K562 (cell line): ENCODE measurements around the gene SLC33A1. TPM values are rescaled to one million over a fixed set of nuclear protein-coding genes. Genes with fewer than 3 reads are reported as not detected.

Experiments used
- BMI1 ChIP-seq: fragments of 150-350 bp; IDR thresholded peaks from 2 replicates; pipeline ENCODE4 v1.6.1; 2014; ENCODE audit warnings: low read length
- ELF2 ChIP-seq: fragments of 250-450 bp; sonication (Bioruptor Pico); IDR thresholded peaks from 2 replicates; pipeline ENCODE4 v1.5.0; 2021; ENCODE audit warnings: mild to moderate bottlenecking
- IRF2 ChIP-seq: sonication (generic); formaldehyde crosslinking; IDR thresholded peaks from 2 replicates; pipeline ENCODE4 v1.8.1; 2022; ENCODE audit warnings: mild to moderate bottlenecking, missing genetic modification reagents
- KAT8 ChIP-seq: fragments of 450-650 bp; IDR thresholded peaks from 2 replicates; pipeline ENCODE4 v1.6.1; 2016; ENCODE audit warnings: low read depth, mild to moderate bottlenecking
- KDM5B ChIP-seq: fragments of 200-600 bp; sonication (generic); IDR thresholded peaks from 2 replicates; pipeline ENCODE4 v1.6.1; 2012; ENCODE audit warnings: low read depth, mild to moderate bottlenecking, moderate library complexity, low read length, control low read depth, inconsistent platforms; ENCODE audit not compliant: insufficient replicate concordance
- KLF16 ChIP-seq: IDR thresholded peaks from 2 replicates; pipeline ENCODE4 v1.6.1; 2016; ENCODE audit warnings: antibody characterized with exemption
- LCOR ChIP-seq: sonication (generic); formaldehyde crosslinking; IDR thresholded peaks from 2 replicates; pipeline ENCODE4 v1.8.0; 2022; ENCODE audit warnings: mild to moderate bottlenecking, missing genetic modification reagents
- SMC3 ChIP-seq: conservative IDR thresholded peaks from 2 replicates; pipeline ENCODE4 v1.6.1; 2011; ENCODE audit warnings: low read depth, low read length, improper control_type of control experiment; ENCODE audit not compliant: insufficient read depth
- SNRNP70 ChIP-seq: fragments of 200-400 bp; formaldehyde crosslinking; optimal IDR thresholded peaks from 2 replicates; pipeline ENCODE3; 2017; ENCODE audit warnings: low read depth, low read length
- WHSC1 ChIP-seq: IDR thresholded peaks from one replicate; pipeline ENCODE4 v1.6.1; 2012; ENCODE audit warnings: low read length, control low read depth, inconsistent platforms
- ZNF316 ChIP-seq: fragments of 450-650 bp; IDR thresholded peaks from 2 replicates; pipeline ENCODE4 v1.6.1; 2016
- ZNF778 ChIP-seq: fragments of 450-650 bp; formaldehyde crosslinking; IDR thresholded peaks from 2 replicates; pipeline ENCODE4 v1.4.0; 2020; ENCODE audit warnings: mild to moderate bottlenecking, moderate library complexity
- polyA plus RNA-seq, 8 experiments: library from polyadenylated mRNA; depleted of rRNA in 4 of 8; stranded (reverse) in 5 of 8; unstranded in 3 of 8; fragments of >200 nt; fragmentation: Nextera tagmentation in 2 of 8; fragmentation: Illumina TruSeq in 1 of 8; extraction: Ambion mirVana in 2 of 8; extraction: Trizol in 1 of 8; gene quantifications; 2 replicates each; pipeline versions ENCODE4 v1.2.1 to v1.2.3, GENCODE V29; 2011 to 2014; ENCODE audit warnings: inconsistent platforms in 1 of 8, missing spikeins in 1 of 8
- total RNA-seq, 7 experiments: library from RNA; depleted of rRNA in 6 of 7; stranded (reverse); fragments of >200 nt in 6 of 7; fragmentation: Illumina TruSeq in 2 of 7; extraction: Trizol in 2 of 7; gene quantifications; 2 replicates each; pipeline versions ENCODE4 v1.2.1 to v1.2.3, GENCODE V29; 2011 to 2021; ENCODE audit warnings: low replicate concordance in 1 of 7
- TF ChIP-seq, protein P1 (sequence below), 2 experiments: IDR thresholded peaks in 1 of 2; conservative IDR thresholded peaks in 1 of 2; 2 replicates each; pipeline ENCODE4 v1.6.1; 2016; ENCODE audit warnings: low read depth in 2 of 2, mild to moderate bottlenecking in 1 of 2, missing compliant biosample characterization in 1 of 2, missing genetic modification characterization in 1 of 2, moderate library complexity in 1 of 2
- TF ChIP-seq, protein P2 (sequence below): fragments of 250-450 bp; sonication (Bioruptor Pico); IDR thresholded peaks from 2 replicates; pipeline ENCODE4 v1.4.0; 2020; ENCODE audit warnings: mild to moderate bottlenecking
- TF ChIP-seq, protein P3 (sequence below): fragments of 250-450 bp; sonication (Bioruptor Pico); IDR thresholded peaks from 2 replicates; pipeline ENCODE4 v1.8.0; 2021; ENCODE audit warnings: moderate library complexity, mild to moderate bottlenecking, inconsistent platforms
- TF ChIP-seq, protein P4 (sequence below): fragments of 450-650 bp; conservative IDR thresholded peaks from 2 replicates; pipeline ENCODE4 v1.6.1; 2016; ENCODE audit warnings: missing genetic modification characterization, low read depth, mild to moderate bottlenecking, missing compliant biosample characterization, moderate library complexity
- TF ChIP-seq, protein P5 (sequence below): sonication (generic); formaldehyde crosslinking; IDR thresholded peaks from 2 replicates; pipeline ENCODE4 v1.8.0; 2022; ENCODE audit warnings: missing genetic modification reagents, mild to moderate bottlenecking, borderline replicate concordance
- TF ChIP-seq, protein P6 (sequence below): sonication (generic); formaldehyde crosslinking; IDR thresholded peaks from 2 replicates; pipeline ENCODE4 v1.8.1; 2022; ENCODE audit warnings: missing genetic modification reagents

Gene SLC33A1
- total and polyA plus RNA-seq, 9 of the 15 experiments (the other 6 are each of a cell fraction or from before 2014, with no cell fraction given): 6.2 to 26.8 (median 19.6) TPM

DNA sequence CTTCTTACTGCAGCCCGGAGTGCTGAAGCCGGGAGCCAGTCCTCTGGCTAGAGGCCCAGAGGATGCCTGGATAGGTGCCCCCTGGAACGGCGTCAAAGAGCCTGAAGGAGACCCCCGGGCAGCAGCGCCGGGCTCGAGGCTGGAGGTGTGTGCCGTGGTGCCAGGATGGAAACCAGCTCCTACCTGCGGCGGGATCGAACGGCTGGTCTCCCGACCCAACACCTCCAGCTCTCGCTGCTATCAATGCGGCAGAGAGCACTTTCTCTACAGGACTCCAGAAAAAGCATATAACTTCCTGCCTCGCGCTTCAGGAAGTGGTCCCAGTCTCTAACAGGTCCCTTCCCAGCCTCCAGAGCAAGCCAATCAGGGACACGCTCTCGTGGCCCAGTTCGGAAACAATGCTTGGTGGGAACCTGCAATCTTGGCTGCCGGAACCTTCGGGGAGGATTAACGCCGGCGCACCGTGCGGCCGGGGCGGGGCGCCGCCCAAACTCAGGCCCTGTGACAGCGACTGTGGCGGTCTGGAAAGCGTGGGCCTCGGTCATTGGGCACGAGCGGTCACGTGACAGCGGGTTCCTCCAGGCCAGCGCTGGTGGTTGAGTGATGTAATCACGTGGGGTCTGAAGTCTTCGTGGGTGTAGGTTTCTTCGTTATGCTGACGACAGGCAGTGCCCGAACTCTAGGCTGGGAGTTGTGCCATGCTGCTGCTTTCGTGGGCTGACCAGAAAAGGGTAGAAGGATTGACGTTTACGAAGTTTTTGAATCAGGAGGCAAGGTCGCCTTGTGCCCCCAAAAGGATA, at the start of gene SLC33A1 (continued):
- TF ChIP-seq, protein P1, sequence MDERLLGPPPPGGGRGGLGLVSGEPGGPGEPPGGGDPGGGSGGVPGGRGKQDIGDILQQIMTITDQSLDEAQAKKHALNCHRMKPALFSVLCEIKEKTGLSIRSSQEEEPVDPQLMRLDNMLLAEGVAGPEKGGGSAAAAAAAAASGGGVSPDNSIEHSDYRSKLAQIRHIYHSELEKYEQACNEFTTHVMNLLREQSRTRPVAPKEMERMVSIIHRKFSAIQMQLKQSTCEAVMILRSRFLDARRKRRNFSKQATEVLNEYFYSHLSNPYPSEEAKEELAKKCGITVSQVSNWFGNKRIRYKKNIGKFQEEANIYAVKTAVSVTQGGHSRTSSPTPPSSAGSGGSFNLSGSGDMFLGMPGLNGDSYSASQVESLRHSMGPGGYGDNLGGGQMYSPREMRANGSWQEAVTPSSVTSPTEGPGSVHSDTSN (CRISPR knock-in tag; IDR thresholded peaks at IDR 0.05; ENCODE audit: low read depth): no peak
- TF ChIP-seq, protein P1 (tag; conservative IDR thresholded peaks at IDR 0.05; ENCODE audit: low read depth): peak; percentile 77
- no peak for TF ChIP-seq SMC3
- TF ChIP-seq KDM5B: peak; percentile 91
- TF ChIP-seq, protein P2, sequence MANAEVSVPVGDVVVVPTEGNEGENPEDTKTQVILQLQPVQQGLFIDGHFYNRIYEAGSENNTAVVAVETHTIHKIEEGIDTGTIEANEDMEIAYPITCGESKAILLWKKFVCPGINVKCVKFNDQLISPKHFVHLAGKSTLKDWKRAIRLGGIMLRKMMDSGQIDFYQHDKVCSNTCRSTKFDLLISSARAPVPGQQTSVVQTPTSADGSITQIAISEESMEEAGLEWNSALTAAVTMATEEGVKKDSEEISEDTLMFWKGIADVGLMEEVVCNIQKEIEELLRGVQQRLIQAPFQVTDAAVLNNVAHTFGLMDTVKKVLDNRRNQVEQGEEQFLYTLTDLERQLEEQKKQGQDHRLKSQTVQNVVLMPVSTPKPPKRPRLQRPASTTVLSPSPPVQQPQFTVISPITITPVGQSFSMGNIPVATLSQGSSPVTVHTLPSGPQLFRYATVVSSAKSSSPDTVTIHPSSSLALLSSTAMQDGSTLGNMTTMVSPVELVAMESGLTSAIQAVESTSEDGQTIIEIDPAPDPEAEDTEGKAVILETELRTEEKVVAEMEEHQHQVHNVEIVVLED: peak; percentile 82
- no peak for TF ChIP-seq KAT8
- TF ChIP-seq LCOR: peak; percentile 98
- TF ChIP-seq, protein P3, sequence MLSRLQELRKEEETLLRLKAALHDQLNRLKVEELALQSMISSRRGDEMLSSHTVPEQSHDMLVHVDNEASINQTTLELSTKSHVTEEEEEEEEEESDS (CRISPR knock-in tag): no peak
- TF ChIP-seq IRF2 (CRISPR knock-in tag): no peak
- TF ChIP-seq KLF16: no peak
- TF ChIP-seq ELF2: peak; percentile 94
- TF ChIP-seq, protein P4, sequence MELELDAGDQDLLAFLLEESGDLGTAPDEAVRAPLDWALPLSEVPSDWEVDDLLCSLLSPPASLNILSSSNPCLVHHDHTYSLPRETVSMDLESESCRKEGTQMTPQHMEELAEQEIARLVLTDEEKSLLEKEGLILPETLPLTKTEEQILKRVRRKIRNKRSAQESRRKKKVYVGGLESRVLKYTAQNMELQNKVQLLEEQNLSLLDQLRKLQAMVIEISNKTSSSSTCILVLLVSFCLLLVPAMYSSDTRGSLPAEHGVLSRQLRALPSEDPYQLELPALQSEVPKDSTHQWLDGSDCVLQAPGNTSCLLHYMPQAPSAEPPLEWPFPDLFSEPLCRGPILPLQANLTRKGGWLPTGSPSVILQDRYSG (tag): no peak; the same call in 1 of the 2 replicates
- TF ChIP-seq SNRNP70: no peak
- TF ChIP-seq ZNF316: no peak
- TF ChIP-seq WHSC1: no peak
- TF ChIP-seq, protein P5, sequence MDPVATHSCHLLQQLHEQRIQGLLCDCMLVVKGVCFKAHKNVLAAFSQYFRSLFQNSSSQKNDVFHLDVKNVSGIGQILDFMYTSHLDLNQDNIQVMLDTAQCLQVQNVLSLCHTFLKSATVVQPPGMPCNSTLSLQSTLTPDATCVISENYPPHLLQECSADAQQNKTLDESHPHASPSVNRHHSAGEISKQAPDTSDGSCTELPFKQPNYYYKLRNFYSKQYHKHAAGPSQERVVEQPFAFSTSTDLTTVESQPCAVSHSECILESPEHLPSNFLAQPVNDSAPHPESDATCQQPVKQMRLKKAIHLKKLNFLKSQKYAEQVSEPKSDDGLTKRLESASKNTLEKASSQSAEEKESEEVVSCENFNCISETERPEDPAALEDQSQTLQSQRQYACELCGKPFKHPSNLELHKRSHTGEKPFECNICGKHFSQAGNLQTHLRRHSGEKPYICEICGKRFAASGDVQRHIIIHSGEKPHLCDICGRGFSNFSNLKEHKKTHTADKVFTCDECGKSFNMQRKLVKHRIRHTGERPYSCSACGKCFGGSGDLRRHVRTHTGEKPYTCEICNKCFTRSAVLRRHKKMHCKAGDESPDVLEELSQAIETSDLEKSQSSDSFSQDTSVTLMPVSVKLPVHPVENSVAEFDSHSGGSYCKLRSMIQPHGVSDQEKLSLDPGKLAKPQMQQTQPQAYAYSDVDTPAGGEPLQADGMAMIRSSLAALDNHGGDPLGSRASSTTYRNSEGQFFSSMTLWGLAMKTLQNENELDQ (CRISPR knock-in tag): no peak
- TF ChIP-seq, protein P6, sequence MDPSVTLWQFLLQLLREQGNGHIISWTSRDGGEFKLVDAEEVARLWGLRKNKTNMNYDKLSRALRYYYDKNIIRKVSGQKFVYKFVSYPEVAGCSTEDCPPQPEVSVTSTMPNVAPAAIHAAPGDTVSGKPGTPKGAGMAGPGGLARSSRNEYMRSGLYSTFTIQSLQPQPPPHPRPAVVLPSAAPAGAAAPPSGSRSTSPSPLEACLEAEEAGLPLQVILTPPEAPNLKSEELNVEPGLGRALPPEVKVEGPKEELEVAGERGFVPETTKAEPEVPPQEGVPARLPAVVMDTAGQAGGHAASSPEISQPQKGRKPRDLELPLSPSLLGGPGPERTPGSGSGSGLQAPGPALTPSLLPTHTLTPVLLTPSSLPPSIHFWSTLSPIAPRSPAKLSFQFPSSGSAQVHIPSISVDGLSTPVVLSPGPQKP (CRISPR knock-in tag): no peak
- TF ChIP-seq ZNF778: no peak
- TF ChIP-seq BMI1: no peak
